Pancreas (tissue), 10 donors: Measurements from ENCODE around the gene SREK1IP1. TPM values are rescaled to one million over a fixed set of nuclear protein-coding genes. Genes with fewer than 3 reads are reported as not detected.
"Not testable (repeated sequence)": the region's sequence is repeated elsewhere in the genome, so short reads cannot be mapped to it uniquely, and the experiment has no call there.

Experiments used
- ATAC-seq, 4 donors: fragments of 200-7000 bp; cut with Tn5 transposase; one replicate each; pipeline versions ENCODE4 v1.8.0 to v1.9.1; 2020; ENCODE audit warnings: mild to moderate bottlenecking in 4 of 4, moderate library complexity in 4 of 4
- DNase-seq, 6 donors: peaks; one replicate each; pipeline ENCODE4 v3.0.0-alpha.2; 2020
- FAIRE-seq: peaks from 2 replicates; lab custom pipeline; 2012; peaks lifted over from hg19 to GRCh38; lab: Jason Lieb, UNC
- H3K27ac ChIP-seq, 4 donors: fragments of 200-600 bp; sonication (generic); 1 replicate in 3 of 4; 2 replicates in 1 of 4; pipeline versions ENCODE4 v1.5.0 to v1.8.0; 2020
- H3K27me3 ChIP-seq, 4 donors: fragments of 200-600 bp; one replicate each; pipeline ENCODE4 v1.8.0; 2021
- H3K36me3 ChIP-seq, 3 donors: fragments of 200-600 bp; sonication (generic) in 1 of 3; one replicate each; pipeline versions ENCODE4 v1.5.0 to v1.8.0; 2020 to 2021
- H3K4me1 ChIP-seq, 3 donors: fragments of 200-600 bp; one replicate each; pipeline ENCODE4 v1.8.0; 2021
- H3K4me3 ChIP-seq, 4 donors: fragments of 200-600 bp; sonication (generic) in 2 of 4; one replicate each; pipeline versions ENCODE4 v1.5.0 to v1.8.0; 2020 to 2021
- H3K9me3 ChIP-seq, 4 donors: fragments of 200-600 bp; one replicate each; pipeline ENCODE4 v1.8.0; 2021
- WGBS, 2 donors: extraction: QIAGEN DNeasy Blood & Tissue Kit; methylation state at CpG; one replicate each; pipeline ENCODE4 v1.1.7; 2013; 5-methylcytosine and 5-hydroxymethylcytosine counted together
- intact Hi-C, 3 donors: fragments of 100-400 bp; cut with DNase I; formaldehyde crosslinking; loops; one replicate each; pipeline versions ENCODE4 v1.11.1 to v1.14.2; 2022
- polyA plus RNA-seq, 2 donors: library from polyadenylated mRNA; stranded (reverse); fragments of 200-250 nt; gene quantifications; one replicate each; pipeline ENCODE4 v1.2.3, GENCODE V29; 2013
- total RNA-seq, 6 donors: library from RNA; stranded (reverse); fragmentation: NEBNext Ultra II Directional in 4 of 6; extraction: Animal tissue kit (Norgen Biotek cat#: 25700) in 4 of 6; gene quantifications; one replicate each; pipeline versions ENCODE4 v1.2.1 to v1.2.4, GENCODE V29; 2021 to 2023
- TF ChIP-seq, protein P1 (sequence below), 4 donors: fragments of 200-600 bp; sonication (generic) in 3 of 4; IDR thresholded peaks; one replicate each; pipeline versions ENCODE4 v1.5.0 to v1.8.0; 2021; ENCODE audit warnings: antibody characterized with exemption in 4 of 4
- donor health status: healthy with polysubstance abuse.
- donor health status: DM: no; HTN: no; CAD: no; lungs with moderate emphysema.
- donor health status: DM: no; HTN: no; CAD: no.
- donor health status: control.
- donor health status: control.
- donor health status: Bipolar disorder and iron deficiency.
- donor health status: DM: yes; HTN: yes; CAD: no.
- donor health status: DM: no; HTN: no; CAD: no.
- donor health status: DM: no; HTN: no; CAD: no.
- donor health status: DM: yes; HTN: yes; CAD: no.

Gene SREK1IP1
- total and polyA plus RNA-seq, 8 donors: 9.2 to 17.8 (median 10.2) TPM

DNA sequence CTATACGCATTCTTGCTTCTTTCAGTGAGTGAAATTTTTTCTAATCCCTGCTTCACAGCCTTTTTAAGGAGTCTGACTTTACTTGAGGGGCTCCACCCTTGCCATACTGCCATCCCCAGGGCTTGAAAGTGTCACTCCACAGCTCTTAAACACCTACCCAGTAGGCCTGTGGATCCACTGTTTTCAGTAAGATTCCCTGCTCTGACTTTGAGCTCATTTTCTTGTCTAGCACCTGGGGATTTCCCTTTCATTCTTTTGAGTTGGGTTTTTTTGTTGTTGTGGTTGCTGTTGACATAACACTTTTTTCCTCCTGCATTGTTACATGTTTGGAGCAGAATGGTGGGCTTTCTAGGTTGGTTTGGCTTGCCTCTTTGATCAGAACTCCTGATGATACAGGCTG lies 23.6 kb downstream of the SREK1IP1 start:
- FAIRE-seq: no peak
- no peaks in the 10 kb centered on the region for H3K27me3 ChIP-seq

DNA sequence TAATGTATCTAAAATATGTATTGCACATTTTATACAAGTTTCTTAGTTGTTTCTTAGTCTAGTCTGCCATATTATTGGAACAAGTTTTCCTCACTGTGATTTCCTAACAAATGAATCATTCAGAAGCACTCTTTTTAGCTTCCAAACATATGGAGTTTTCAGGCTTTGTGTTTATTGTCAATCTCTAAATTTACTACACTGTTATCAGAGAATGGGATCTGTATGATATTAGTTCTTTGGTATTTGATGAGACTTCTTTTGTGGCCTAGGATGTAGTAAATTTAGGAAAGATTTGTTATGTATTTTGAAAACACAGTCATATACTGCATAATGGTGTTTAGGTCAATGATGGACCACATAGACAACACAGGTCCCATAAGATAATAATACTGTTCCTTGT lies 25.7 kb downstream of the SREK1IP1 start:
- DNase-seq (no peak), ATAC-seq (no peak), FAIRE-seq (no peak)
- TF ChIP-seq, protein P1, sequence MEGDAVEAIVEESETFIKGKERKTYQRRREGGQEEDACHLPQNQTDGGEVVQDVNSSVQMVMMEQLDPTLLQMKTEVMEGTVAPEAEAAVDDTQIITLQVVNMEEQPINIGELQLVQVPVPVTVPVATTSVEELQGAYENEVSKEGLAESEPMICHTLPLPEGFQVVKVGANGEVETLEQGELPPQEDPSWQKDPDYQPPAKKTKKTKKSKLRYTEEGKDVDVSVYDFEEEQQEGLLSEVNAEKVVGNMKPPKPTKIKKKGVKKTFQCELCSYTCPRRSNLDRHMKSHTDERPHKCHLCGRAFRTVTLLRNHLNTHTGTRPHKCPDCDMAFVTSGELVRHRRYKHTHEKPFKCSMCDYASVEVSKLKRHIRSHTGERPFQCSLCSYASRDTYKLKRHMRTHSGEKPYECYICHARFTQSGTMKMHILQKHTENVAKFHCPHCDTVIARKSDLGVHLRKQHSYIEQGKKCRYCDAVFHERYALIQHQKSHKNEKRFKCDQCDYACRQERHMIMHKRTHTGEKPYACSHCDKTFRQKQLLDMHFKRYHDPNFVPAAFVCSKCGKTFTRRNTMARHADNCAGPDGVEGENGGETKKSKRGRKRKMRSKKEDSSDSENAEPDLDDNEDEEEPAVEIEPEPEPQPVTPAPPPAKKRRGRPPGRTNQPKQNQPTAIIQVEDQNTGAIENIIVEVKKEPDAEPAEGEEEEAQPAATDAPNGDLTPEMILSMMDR (IDR thresholded peaks at IDR 0.05): no peak
- Histone ChIP-seq H3K4me1 (peaks cover 0 to 7% (median 6%) of the 10 kb centered on the region in 3 donors), H3K36me3 (no peaks in the 10 kb centered on the region), H3K9me3 (no peaks in the 10 kb centered on the region), H3K27me3 (no peaks in the 10 kb centered on the region), H3K4me3 (no peak overlapping the region), H3K27ac (no peak overlapping the region)
- intact Hi-C loops: no loop called here

More for the DNA sequence above, 23.6 kb downstream of the SREK1IP1 start:
- H3K36me3 ChIP-seq: no peaks in the 10 kb centered on the region
- no peak overlapping the region for H3K4me3 ChIP-seq
- intact Hi-C loops: no loop called here
- TF ChIP-seq, protein P1 (IDR thresholded peaks at IDR 0.05): no peak
- H3K9me3 ChIP-seq: no peaks in the 10 kb centered on the region
- peaks cover 0 to 7% (median 6%) of the 10 kb centered on the region in 3 donors for H3K4me1 ChIP-seq
- ATAC-seq (no peak), DNase-seq (no peak)
- WGBS, 2 donors: 83 to 97% methylated on average over 1 of the region's 1 CpG
- H3K27ac ChIP-seq: no peak overlapping the region

DNA sequence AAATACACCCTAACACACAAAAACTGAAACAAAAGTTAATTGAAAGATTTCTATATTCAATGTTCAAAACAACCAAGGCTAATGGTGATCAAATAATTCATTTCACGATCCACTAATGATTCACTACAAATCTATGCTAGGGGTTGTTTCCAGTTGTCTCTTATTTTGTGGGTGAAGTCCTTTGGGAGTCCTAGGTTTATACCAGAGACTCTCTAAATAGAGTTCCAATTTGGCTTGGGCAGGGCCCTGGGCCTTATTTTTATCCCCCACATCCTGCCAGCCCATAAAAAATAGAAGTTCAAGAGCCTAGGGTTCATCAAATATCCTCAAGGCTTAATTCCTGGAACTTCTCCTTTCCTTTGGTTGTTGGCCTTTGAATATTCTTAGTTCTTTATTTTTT lies 26.1 kb downstream of the SREK1IP1 start:
- WGBS, 2 donors: 88 to 100% methylated on average over 1 of the region's 1 CpG
- FAIRE-seq (no peak), DNase-seq (no peak), ATAC-seq (no peak)
- H3K4me3 ChIP-seq: no peak overlapping the region
- H3K4me1 ChIP-seq: peaks cover 0 to 7% (median 6%) of the 10 kb centered on the region in 3 donors
- H3K36me3 ChIP-seq: no peaks in the 10 kb centered on the region
- H3K27ac ChIP-seq: no peak overlapping the region
- H3K27me3 ChIP-seq: no peaks in the 10 kb centered on the region
- H3K9me3 ChIP-seq: no peaks in the 10 kb centered on the region
- intact Hi-C loops: no loop called here
- TF ChIP-seq, protein P1 (IDR thresholded peaks at IDR 0.05): no peak

DNA sequence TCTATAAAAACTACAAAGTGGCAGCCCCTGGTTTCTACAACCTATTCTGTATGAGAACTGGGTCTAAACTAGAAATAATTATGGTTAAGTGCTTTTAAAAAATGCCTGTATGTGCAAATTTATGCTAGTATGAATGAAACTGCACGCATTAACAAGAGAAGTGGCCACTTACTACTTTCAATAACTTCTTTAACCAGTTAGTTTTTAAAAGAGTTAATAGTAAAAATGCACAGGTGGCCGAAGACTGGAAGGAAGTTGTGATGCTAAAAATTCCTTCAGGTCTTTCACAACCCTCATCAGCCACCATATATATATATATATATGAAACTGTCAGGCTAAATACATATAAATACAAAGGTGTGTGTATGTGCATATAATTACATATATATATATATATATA lies 41.3 kb downstream of the SREK1IP1 start:
- peaks cover 0 to 5% (median 3%) of the 10 kb centered on the region in 3 donors for H3K36me3 ChIP-seq
- H3K4me1 ChIP-seq: no peaks in the 10 kb centered on the region
- 97 to 100% methylated on average over 2 of the region's 2 CpGs for WGBS, 2 donors
- ATAC-seq: no peak
- TF ChIP-seq, protein P1 (IDR thresholded peaks at IDR 0.05): no peak
- DNase-seq: no peak
- H3K9me3 ChIP-seq: no peaks in the 10 kb centered on the region
- intact Hi-C loops: no loop called here
- no peak for FAIRE-seq
- no peaks in the 10 kb centered on the region for H3K27me3 ChIP-seq
- no peak overlapping the region for H3K27ac ChIP-seq
- no peak overlapping the region for H3K4me3 ChIP-seq

DNA sequence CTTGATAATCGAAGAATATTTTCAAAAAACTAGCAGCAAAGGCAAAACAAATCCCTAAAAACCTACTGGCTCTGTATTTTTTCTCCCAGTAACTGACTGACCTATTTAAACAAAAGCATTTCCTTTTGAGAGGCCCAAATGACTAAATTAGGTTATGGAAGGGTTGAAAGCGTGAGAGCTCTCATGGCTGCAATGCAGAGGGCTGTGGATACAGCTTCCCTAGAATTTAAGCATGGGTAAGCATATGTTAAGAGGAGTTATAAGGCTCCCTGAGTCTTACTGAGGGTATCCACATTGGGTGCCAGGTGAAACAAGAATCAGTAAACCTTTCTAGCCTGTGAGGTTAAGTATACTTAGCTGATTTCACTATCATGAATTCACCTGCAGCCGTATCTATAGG lies 45.9 kb downstream of the SREK1IP1 start:
- H3K36me3 ChIP-seq: peaks cover 0 to 5% (median 1%) of the 10 kb centered on the region in 3 donors
- no peak overlapping the region for H3K27ac ChIP-seq
- FAIRE-seq: no peak
- 95 to 96% methylated on average over 3 of the region's 3 CpGs for WGBS, 2 donors
- H3K4me3 ChIP-seq: no peak overlapping the region
- no peaks in the 10 kb centered on the region for H3K9me3 ChIP-seq
- TF ChIP-seq, protein P1 (IDR thresholded peaks at IDR 0.05): no peak
- no peak for ATAC-seq
- intact Hi-C loops: no loop called here
- no peak for DNase-seq
- H3K27me3 ChIP-seq: no peaks in the 10 kb centered on the region
- H3K4me1 ChIP-seq: no peaks in the 10 kb centered on the region

DNA sequence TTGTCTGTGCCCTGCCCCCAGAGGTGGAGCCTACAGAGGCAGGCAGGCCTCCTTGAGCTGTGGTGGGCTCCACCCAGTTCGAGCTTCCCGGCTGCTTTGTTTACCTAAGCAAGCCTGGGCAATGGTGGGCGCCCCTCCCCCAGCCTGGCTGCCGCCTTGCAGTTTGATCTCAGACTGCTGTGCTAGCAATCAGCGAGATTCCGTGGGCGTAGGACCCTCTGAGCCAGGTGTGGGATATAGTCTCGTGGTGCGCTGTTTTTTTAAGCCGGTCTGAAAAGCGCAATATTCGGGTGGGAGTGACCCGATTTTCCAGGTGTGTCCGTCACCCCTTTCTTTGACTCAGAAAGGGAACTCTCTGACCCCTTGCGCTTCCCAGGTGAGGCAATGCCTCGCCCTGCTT lies 54.0 kb downstream of the SREK1IP1 start:
- 77 to 90% methylated on average over 9 to 12 of the region's 16 CpGs for WGBS, 2 donors

More for the DNA sequence above, 54.0 kb downstream of the SREK1IP1 start:
- ATAC-seq, H3K4me1 ChIP-seq, H3K27me3 ChIP-seq, H3K9me3 ChIP-seq, DNase-seq, H3K27ac ChIP-seq, FAIRE-seq, H3K36me3 ChIP-seq, intact Hi-C loops, H3K4me3 ChIP-seq: not testable (repeated sequence)
